Measurements from ENCODE around the gene TMEM69. TPM values are rescaled to one million over a fixed set of nuclear protein-coding genes. Genes with fewer than 3 reads are reported as not detected.

TMEM69 gene
- total RNA-seq, 1 experiment from 2014 or later, result 32.3 TPM

DNA sequence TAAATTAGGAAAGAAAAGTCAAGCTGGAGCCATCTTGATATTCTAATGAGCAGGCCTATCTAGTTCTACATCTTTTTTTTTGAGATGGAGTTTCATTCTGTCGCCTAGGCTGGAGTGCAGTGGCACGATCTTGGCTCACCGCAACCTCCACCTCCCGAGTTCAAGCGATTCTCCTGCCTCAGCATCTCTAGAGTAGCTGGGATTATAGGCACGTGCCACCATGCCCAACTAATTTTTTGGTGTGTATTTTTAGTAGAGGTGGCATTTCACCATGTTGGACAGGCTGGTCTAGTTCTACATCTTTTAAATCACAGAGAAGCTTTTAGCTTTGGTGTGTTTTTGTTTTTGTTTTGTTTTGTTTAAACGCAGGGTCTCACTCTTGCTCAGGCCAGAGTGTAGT, 6.8 kb downstream of the TMEM69 start:
- DNase-seq (ENCODE audit: low spot score), result no peak
- CTCF ChIA-PET, result no interaction called here
- no TSS peak for BruUV-seq (replicated peaks)
- POLR2A ChIA-PET (ENCODE audit: low non-redundant PET), result no interaction called here
- intact Hi-C loops (cut with micrococcal nuclease; ENCODE audit: unreplicated experiment), result no loop called here
- Histone ChIP-seq H3K27me3 (replicated peaks; ENCODE audit: insufficient read depth, low read depth, low read length, poor library complexity) (no peaks in the 10 kb centered on the region), H3K36me3 (ENCODE audit: insufficient read depth, low read length, poor library complexity, severe bottlenecking) (peaks cover 41% of the 10 kb centered on the region), H3K9me3 (ENCODE audit: low read depth, low read length, poor library complexity, severe bottlenecking) (no peaks in the 10 kb centered on the region), H3K4me3 (ENCODE audit: low read depth, low read length, poor library complexity, severe bottlenecking) (no peak overlapping the region), H3K27ac (ENCODE audit: low read depth, low read length, poor library complexity, severe bottlenecking) (no peak overlapping the region), H3K4me1 (ENCODE audit: insufficient read depth, low read length, poor library complexity, severe bottlenecking) (no peaks in the 10 kb centered on the region)
- TF ChIP-seq EZH2 (IDR thresholded peaks at IDR 0.05; ENCODE audit: borderline replicate concordance, low read depth, low read length, poor library complexity, severe bottlenecking), result no peak
- TF ChIP-seq, protein P1, sequence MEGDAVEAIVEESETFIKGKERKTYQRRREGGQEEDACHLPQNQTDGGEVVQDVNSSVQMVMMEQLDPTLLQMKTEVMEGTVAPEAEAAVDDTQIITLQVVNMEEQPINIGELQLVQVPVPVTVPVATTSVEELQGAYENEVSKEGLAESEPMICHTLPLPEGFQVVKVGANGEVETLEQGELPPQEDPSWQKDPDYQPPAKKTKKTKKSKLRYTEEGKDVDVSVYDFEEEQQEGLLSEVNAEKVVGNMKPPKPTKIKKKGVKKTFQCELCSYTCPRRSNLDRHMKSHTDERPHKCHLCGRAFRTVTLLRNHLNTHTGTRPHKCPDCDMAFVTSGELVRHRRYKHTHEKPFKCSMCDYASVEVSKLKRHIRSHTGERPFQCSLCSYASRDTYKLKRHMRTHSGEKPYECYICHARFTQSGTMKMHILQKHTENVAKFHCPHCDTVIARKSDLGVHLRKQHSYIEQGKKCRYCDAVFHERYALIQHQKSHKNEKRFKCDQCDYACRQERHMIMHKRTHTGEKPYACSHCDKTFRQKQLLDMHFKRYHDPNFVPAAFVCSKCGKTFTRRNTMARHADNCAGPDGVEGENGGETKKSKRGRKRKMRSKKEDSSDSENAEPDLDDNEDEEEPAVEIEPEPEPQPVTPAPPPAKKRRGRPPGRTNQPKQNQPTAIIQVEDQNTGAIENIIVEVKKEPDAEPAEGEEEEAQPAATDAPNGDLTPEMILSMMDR (conservative IDR thresholded peaks at IDR 0.05; ENCODE audit: low read depth, low read length), result no peak

DNA sequence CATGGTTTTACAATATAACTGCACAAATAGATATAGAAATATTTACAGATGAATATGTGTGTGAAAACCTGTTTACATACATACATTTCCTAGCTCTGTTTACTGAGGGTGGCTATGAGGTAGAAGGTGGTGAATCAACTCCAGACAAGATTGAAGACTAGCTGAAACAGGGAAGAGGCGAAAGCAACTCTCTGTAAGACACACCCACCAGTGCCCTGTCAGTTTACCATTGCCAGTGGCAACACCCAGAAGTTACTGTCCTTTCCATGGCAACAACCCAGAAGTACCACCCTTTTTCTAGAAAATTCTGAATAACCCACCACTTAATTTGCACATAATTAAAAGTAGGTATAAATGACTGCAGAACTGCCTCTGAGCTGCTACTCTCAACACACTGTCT, 16.7 kb downstream of the TMEM69 start:
- H3K36me3 ChIP-seq (ENCODE audit: insufficient read depth, low read length, poor library complexity, severe bottlenecking), result no peaks in the 10 kb centered on the region

GRCh38 chr1:45713711-45714110, 25.7 kb downstream of the TMEM69 start:
- H3K4me3 ChIP-seq (ENCODE audit: low read depth, low read length, poor library complexity, severe bottlenecking), result no peak overlapping the region
- POLR2A ChIA-PET (ENCODE audit: low non-redundant PET), result no interaction called here
- H3K36me3 ChIP-seq (ENCODE audit: insufficient read depth, low read length, poor library complexity, severe bottlenecking), result peaks cover 7% of the 10 kb centered on the region
- no peaks in the 10 kb centered on the region for H3K27me3 ChIP-seq (replicated peaks; ENCODE audit: insufficient read depth, low read depth, low read length, poor library complexity)
- DNase-seq (ENCODE audit: low spot score), result no peak
- no TSS peak for BruUV-seq (replicated peaks)
- no peak overlapping the region for H3K27ac ChIP-seq (ENCODE audit: low read depth, low read length, poor library complexity, severe bottlenecking)
- intact Hi-C loops (cut with micrococcal nuclease; ENCODE audit: unreplicated experiment), result no loop called here
- H3K4me1 ChIP-seq (ENCODE audit: insufficient read depth, low read length, poor library complexity, severe bottlenecking), result no peaks in the 10 kb centered on the region
- no peaks in the 10 kb centered on the region for H3K9me3 ChIP-seq (ENCODE audit: low read depth, low read length, poor library complexity, severe bottlenecking)
- TF ChIP-seq, protein P1 (conservative IDR thresholded peaks at IDR 0.05; ENCODE audit: low read depth, low read length), result no peak
- TF ChIP-seq EZH2 (IDR thresholded peaks at IDR 0.05; ENCODE audit: borderline replicate concordance, low read depth, low read length, poor library complexity, severe bottlenecking), result no peak
- CTCF ChIA-PET, result no interaction called here

More for the DNA sequence above, 16.7 kb downstream of the TMEM69 start:
- no peaks in the 10 kb centered on the region for H3K4me1 ChIP-seq (ENCODE audit: insufficient read depth, low read length, poor library complexity, severe bottlenecking)
- BruUV-seq (replicated peaks), result no TSS peak
- H3K27me3 ChIP-seq (replicated peaks; ENCODE audit: insufficient read depth, low read depth, low read length, poor library complexity), result no peaks in the 10 kb centered on the region
- H3K4me3 ChIP-seq (ENCODE audit: low read depth, low read length, poor library complexity, severe bottlenecking), result no peak overlapping the region
- POLR2A ChIA-PET (ENCODE audit: low non-redundant PET), result no interaction called here
- no peak for TF ChIP-seq EZH2 (IDR thresholded peaks at IDR 0.05; ENCODE audit: borderline replicate concordance, low read depth, low read length, poor library complexity, severe bottlenecking)
- TF ChIP-seq, protein P1 (conservative IDR thresholded peaks at IDR 0.05; ENCODE audit: low read depth, low read length), result no peak
- CTCF ChIA-PET, result no interaction called here
- DNase-seq (ENCODE audit: low spot score), result no peak
- no peaks in the 10 kb centered on the region for H3K9me3 ChIP-seq (ENCODE audit: low read depth, low read length, poor library complexity, severe bottlenecking)
- H3K27ac ChIP-seq (ENCODE audit: low read depth, low read length, poor library complexity, severe bottlenecking), result no peak overlapping the region
- intact Hi-C loops (cut with micrococcal nuclease; ENCODE audit: unreplicated experiment), result no loop called here

Measured in A673 (cell line).